H9 (cell line): ENCODE measurements around the gene WBP1. TPM values are rescaled to one million over a fixed set of nuclear protein-coding genes. Genes with fewer than 3 reads are reported as not detected.

Experiments used
- DNase-seq: peaks from one replicate; pipeline ENCODE4 v3.0.0-alpha.2; 2017
- H2AFZ ChIP-seq: one replicate; pipeline ENCODE4 v1.6.1; 2013; ENCODE audit warnings: mild to moderate bottlenecking, low read length, control low read depth, moderate library complexity
- H2AK5ac ChIP-seq: 2 replicates; pipeline ENCODE4 v1.6.1; 2013; ENCODE audit warnings: low read length, control low read depth, mixed read lengths; ENCODE audit not compliant: insufficient read length
- H2BK120ac ChIP-seq: one replicate; pipeline ENCODE4 v1.6.1; 2013; ENCODE audit warnings: low read depth, mild to moderate bottlenecking, low read length, control low read depth, inconsistent platforms; ENCODE audit not compliant: poor library complexity, severe bottlenecking
- H2BK12ac ChIP-seq: 2 replicates; pipeline ENCODE4 v1.6.1; 2013; ENCODE audit warnings: low read length, control low read depth, mixed read lengths, low read depth; ENCODE audit not compliant: insufficient read length
- H2BK15ac ChIP-seq: 2 replicates; pipeline ENCODE4 v1.6.1; 2013; ENCODE audit warnings: low read depth, low read length, control low read depth
- H2BK20ac ChIP-seq: one replicate; pipeline ENCODE4 v1.6.1; 2013; ENCODE audit warnings: low read depth, mild to moderate bottlenecking, low read length, control low read depth, inconsistent platforms; ENCODE audit not compliant: poor library complexity, severe bottlenecking
- H2BK5ac ChIP-seq: 2 replicates; pipeline ENCODE4 v1.6.1; 2013; ENCODE audit warnings: low read length, control low read depth, mixed read lengths; ENCODE audit not compliant: insufficient read length
- H3K14ac ChIP-seq: 2 replicates; pipeline ENCODE4 v1.6.1; 2013; ENCODE audit warnings: low read length, control low read depth; ENCODE audit not compliant: insufficient read depth
- H3K18ac ChIP-seq: 2 replicates; pipeline ENCODE4 v1.6.1; 2013; ENCODE audit warnings: low read depth, mild to moderate bottlenecking, mixed read lengths, low read length, control low read depth; ENCODE audit not compliant: insufficient read length
- H3K23ac ChIP-seq: 2 replicates; pipeline ENCODE4 v1.6.1; 2013; ENCODE audit warnings: low read length, control low read depth, mixed read lengths, low read depth; ENCODE audit not compliant: insufficient read length
- H3K23me2 ChIP-seq: 2 replicates; pipeline ENCODE4 v1.6.1; 2013; ENCODE audit warnings: low read depth, mild to moderate bottlenecking, mixed read lengths, low read length, control low read depth; ENCODE audit not compliant: insufficient read length, poor library complexity, severe bottlenecking
- H3K27ac ChIP-seq: 2 replicates; pipeline ENCODE4 v1.5.1; 2013; ENCODE audit warnings: low read length, control low read depth, mixed read lengths, low read depth; ENCODE audit not compliant: insufficient read length
- H3K27me3 ChIP-seq: 2 replicates; pipeline ENCODE4 v1.6.1; 2013; ENCODE audit warnings: low read length, control low read depth, inconsistent platforms; ENCODE audit not compliant: insufficient read depth
- H3K4ac ChIP-seq: 2 replicates; pipeline ENCODE4 v1.6.1; 2013; ENCODE audit warnings: low read depth, mild to moderate bottlenecking, control low read depth, inconsistent platforms, low read length, moderate library complexity
- H3K4me1 ChIP-seq: 2 replicates; pipeline ENCODE4 v1.6.1; 2013; ENCODE audit warnings: low read length, control low read depth, inconsistent platforms; ENCODE audit not compliant: insufficient read depth
- H3K4me2 ChIP-seq: 2 replicates; pipeline ENCODE4 v1.6.1; 2013; ENCODE audit warnings: low read length, control low read depth, mixed read lengths; ENCODE audit not compliant: insufficient read length, insufficient read depth
- H3K56ac ChIP-seq: 2 replicates; pipeline ENCODE4 v1.6.1; 2013; ENCODE audit warnings: low read depth, mild to moderate bottlenecking, mixed read lengths, low read length, control low read depth; ENCODE audit not compliant: insufficient read length
- H3K79me1 ChIP-seq: 2 replicates; pipeline ENCODE4 v1.6.1; 2013; ENCODE audit warnings: low read depth, mild to moderate bottlenecking, moderate library complexity, low read length, control low read depth, inconsistent platforms; ENCODE audit not compliant: insufficient read depth, poor library complexity, severe bottlenecking
- H3K79me2 ChIP-seq: 2 replicates; pipeline ENCODE4 v1.6.1; 2013; ENCODE audit warnings: low read length, control low read depth, inconsistent platforms; ENCODE audit not compliant: insufficient read depth
- H3K9ac ChIP-seq: 2 replicates; pipeline ENCODE4 v1.6.1; 2013; ENCODE audit warnings: low read length, control low read depth, mixed read lengths; ENCODE audit not compliant: insufficient read length; ENCODE audit errors: extremely low read depth
- H3K9me3 ChIP-seq: one replicate; pipeline ENCODE4 v1.6.1; 2013; ENCODE audit warnings: low read depth, low read length, inconsistent platforms; ENCODE audit not compliant: control insufficient read depth
- H3T11ph ChIP-seq: one replicate; pipeline ENCODE4 v1.6.1; 2013; ENCODE audit warnings: mild to moderate bottlenecking, low read length, control low read depth, inconsistent platforms
- H4K20me1 ChIP-seq: one replicate; pipeline ENCODE4 v1.6.1; 2013; ENCODE audit not compliant: control insufficient read depth, insufficient read length, insufficient read depth
- H4K5ac ChIP-seq: 2 replicates; pipeline ENCODE4 v1.6.1; 2013; ENCODE audit warnings: low read depth, mild to moderate bottlenecking, mixed read lengths, low read length, control low read depth; ENCODE audit not compliant: insufficient read length
- H4K8ac ChIP-seq: replicated peaks from 2 replicates; pipeline ENCODE4 v1.6.1; 2013; ENCODE audit warnings: low read length, control low read depth, mixed read lengths, low read depth; ENCODE audit not compliant: insufficient read length
- H4K91ac ChIP-seq: 2 replicates; pipeline ENCODE4 v1.6.1; 2013; ENCODE audit warnings: low read depth, mild to moderate bottlenecking, moderate library complexity, mixed read lengths, low read length, control low read depth; ENCODE audit not compliant: insufficient read length
- H3K27ac Mint-ChIP-seq, 3 experiments: 2 replicates in 2 of 3; 3 replicates in 1 of 3; pipeline ENCODE4 v1.8.0; 2020 to 2021; ENCODE audit warnings: mixed read lengths in 3 of 3, mild to moderate bottlenecking in 1 of 3, moderate library complexity in 1 of 3
- H3K27me3 Mint-ChIP-seq: 2 replicates; pipeline ENCODE4 v1.8.0; 2021; ENCODE audit warnings: low read depth, mild to moderate bottlenecking, moderate library complexity, mixed read lengths
- H3K36me3 Mint-ChIP-seq, 3 experiments: 2 replicates in 2 of 3; 3 replicates in 1 of 3; pipeline ENCODE4 v1.8.0; 2020 to 2021; ENCODE audit warnings: low read depth in 3 of 3, mixed read lengths in 3 of 3; ENCODE audit not compliant: insufficient read depth in 1 of 3
- H3K4me1 Mint-ChIP-seq, 2 experiments: 2 replicates each; pipeline ENCODE4 v1.8.0; 2020; ENCODE audit warnings: mixed read lengths in 2 of 2
- H3K4me3 Mint-ChIP-seq, 2 experiments: 2 replicates in 1 of 2; 3 replicates in 1 of 2; pipeline ENCODE4 v1.8.0; 2020 to 2021; ENCODE audit warnings: mild to moderate bottlenecking in 2 of 2, mixed read lengths in 2 of 2, moderate library complexity in 1 of 2
- H3K9me3 Mint-ChIP-seq, 2 experiments: 2 replicates in 1 of 2; 3 replicates in 1 of 2; pipeline ENCODE4 v1.8.0; 2020; ENCODE audit warnings: mild to moderate bottlenecking in 2 of 2, mixed read lengths in 2 of 2, moderate library complexity in 1 of 2
- WGBS: extraction: QIAGEN DNeasy Blood & Tissue Kit; methylation state at CpG from one replicate; pipeline ENCODE4 v1.1.7; 2013; ENCODE audit warnings: missing lambda C conversion rate, low lambda C conversion rate, mixed read lengths; ENCODE audit not compliant: insufficient read length; ENCODE audit errors: extremely low coverage; 5-methylcytosine and 5-hydroxymethylcytosine counted together
- total RNA-seq: library from RNA; stranded (reverse); gene quantifications from 2 replicates; pipeline ENCODE4 v1.2.1, GENCODE V29; 2021
- TF ChIP-seq, protein P1 (sequence below): fragments of 200-600 bp; sonication (generic); conservative IDR thresholded peaks from 3 replicates; pipeline ENCODE4 v1.8.0; 2021; ENCODE audit warnings: antibody characterized with exemption, mild to moderate bottlenecking

Gene WBP1
- total RNA-seq, 1 experiment from 2014 or later = 82.1 TPM

DNA sequence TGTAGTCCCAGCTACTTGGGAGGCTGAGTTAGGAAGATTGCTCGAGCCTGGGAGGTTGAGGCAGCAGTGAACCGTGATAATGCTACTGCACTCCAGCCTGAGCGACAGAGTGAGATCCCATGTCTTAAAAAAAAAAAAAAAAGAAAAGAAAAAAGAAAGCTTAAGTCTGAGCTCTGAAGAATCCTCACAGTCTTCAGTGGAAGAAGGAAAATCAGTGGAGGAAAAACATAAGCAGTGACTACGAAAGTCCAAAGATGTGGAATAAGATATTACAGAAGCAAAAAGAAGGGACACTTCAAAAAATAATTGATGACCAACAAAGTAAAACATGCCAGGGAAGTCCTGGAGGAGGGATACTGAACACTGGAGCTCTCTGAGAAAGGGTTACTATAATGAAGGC lies 52.0 kb downstream of the WBP1 start:
- Histone ChIP-seq H3K4me2 (no peak overlapping the region), H2BK5ac (no peak overlapping the region), H2BK120ac (no peak overlapping the region), H2BK12ac (no peak overlapping the region), H3K4me1 (peaks cover 3% of the 10 kb centered on the region; the same call in 1 of the 2 replicates), H3K18ac (no peak overlapping the region), H2AFZ (no peak overlapping the region), H3K23me2 (peaks cover 20% of the 10 kb centered on the region), H3K79me2 (no peaks in the 10 kb centered on the region), H4K91ac (no peak overlapping the region), H4K5ac (no peak overlapping the region), H3K27ac (no peak overlapping the region), H3K4ac (no peak overlapping the region), H3T11ph (no peak overlapping the region), H3K9ac (no peak overlapping the region), H2AK5ac (no peak overlapping the region), H4K8ac (no peak overlapping the region), H3K27me3 (peaks cover 53% of the 10 kb centered on the region), H3K56ac (no peak overlapping the region), H3K9me3 (no peaks in the 10 kb centered on the region), H3K14ac (no peak overlapping the region), H2BK20ac (no peak overlapping the region), H4K20me1 (no peaks in the 10 kb centered on the region), H2BK15ac (no peak overlapping the region), H3K79me1 (no peaks in the 10 kb centered on the region), H3K23ac (no peak overlapping the region)
- TF ChIP-seq, protein P1, sequence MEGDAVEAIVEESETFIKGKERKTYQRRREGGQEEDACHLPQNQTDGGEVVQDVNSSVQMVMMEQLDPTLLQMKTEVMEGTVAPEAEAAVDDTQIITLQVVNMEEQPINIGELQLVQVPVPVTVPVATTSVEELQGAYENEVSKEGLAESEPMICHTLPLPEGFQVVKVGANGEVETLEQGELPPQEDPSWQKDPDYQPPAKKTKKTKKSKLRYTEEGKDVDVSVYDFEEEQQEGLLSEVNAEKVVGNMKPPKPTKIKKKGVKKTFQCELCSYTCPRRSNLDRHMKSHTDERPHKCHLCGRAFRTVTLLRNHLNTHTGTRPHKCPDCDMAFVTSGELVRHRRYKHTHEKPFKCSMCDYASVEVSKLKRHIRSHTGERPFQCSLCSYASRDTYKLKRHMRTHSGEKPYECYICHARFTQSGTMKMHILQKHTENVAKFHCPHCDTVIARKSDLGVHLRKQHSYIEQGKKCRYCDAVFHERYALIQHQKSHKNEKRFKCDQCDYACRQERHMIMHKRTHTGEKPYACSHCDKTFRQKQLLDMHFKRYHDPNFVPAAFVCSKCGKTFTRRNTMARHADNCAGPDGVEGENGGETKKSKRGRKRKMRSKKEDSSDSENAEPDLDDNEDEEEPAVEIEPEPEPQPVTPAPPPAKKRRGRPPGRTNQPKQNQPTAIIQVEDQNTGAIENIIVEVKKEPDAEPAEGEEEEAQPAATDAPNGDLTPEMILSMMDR = no peak
- peaks cover 78% of the 10 kb centered on the region for H3K27me3 Mint-ChIP-seq
- H3K4me1 Mint-ChIP-seq = peaks cover 27 to 31% of the 10 kb centered on the region in 2 experiments
- peaks cover 11 to 17% (median 15%) of the 10 kb centered on the region in 3 experiments for H3K36me3 Mint-ChIP-seq
- WGBS = no CpG with 5 or more reads among the region's 4 CpGs
- peaks cover 5 to 10% of the 10 kb centered on the region in 2 experiments for H3K9me3 Mint-ChIP-seq
- H3K27ac Mint-ChIP-seq = no peak overlapping the region
- DNase-seq = no peak
- H3K4me3 Mint-ChIP-seq = no peak overlapping the region

Other genes with a start within 250 kb of the WBP1 start
- gene SLC4A5, start 115.0 kb upstream of the WBP1 start, total RNA-seq = 0.42 and 0.50 TPM in 2 replicates
- gene DCTN1, start 78.1 kb upstream of the WBP1 start, total RNA-seq = 136 and 141 TPM in 2 replicates
- gene C2orf81, start 36.8 kb upstream of the WBP1 start, total RNA-seq = 2.4 and 3.5 TPM in 2 replicates
- 65.0 and 66.4 TPM in 2 replicates for gene WDR54, start 36.7 kb upstream of the WBP1 start, total RNA-seq
- 87.1 and 90.9 TPM in 2 replicates for gene RTKN, start 16.5 kb upstream of the WBP1 start, total RNA-seq
- 17.6 and 22.6 TPM in 2 replicates for gene INO80B, start 3.4 kb upstream of the WBP1 start, total RNA-seq
- gene MOGS, start 6.9 kb downstream of the WBP1 start, total RNA-seq = 55.5 and 58.0 TPM in 2 replicates
- 56.9 and 59.5 TPM in 2 replicates for gene MRPL53, start 14.2 kb downstream of the WBP1 start, total RNA-seq
- gene CCDC142, start 24.6 kb downstream of the WBP1 start, total RNA-seq = 21.5 and 21.6 TPM in 2 replicates
- gene TTC31, start 24.6 kb downstream of the WBP1 start, total RNA-seq = 33.3 and 35.2 TPM in 2 replicates
- 1.1 TPM in 2 replicates for gene LBX2, start 41.2 kb downstream of the WBP1 start, total RNA-seq
- 23.8 and 28.1 TPM in 2 replicates for gene PCGF1, start 49.3 kb downstream of the WBP1 start, total RNA-seq
- gene TLX2, start 56.0 kb downstream of the WBP1 start, total RNA-seq = 0.20 and 0.26 TPM in 2 replicates
- 0.98 and 1.6 TPM in 2 replicates for gene DQX1, start 67.8 kb downstream of the WBP1 start, total RNA-seq
- gene AUP1, start 71.3 kb downstream of the WBP1 start, total RNA-seq = 91.5 and 93.6 TPM in 2 replicates
- gene HTRA2, start 71.5 kb downstream of the WBP1 start, total RNA-seq = 24.1 and 24.9 TPM in 2 replicates
- 29.0 and 29.8 TPM in 2 replicates for gene LOXL3, start 95.5 kb downstream of the WBP1 start, total RNA-seq
- gene DOK1, start 96.3 kb downstream of the WBP1 start, total RNA-seq = 15.2 and 16.0 TPM in 2 replicates
- 5.5 and 7.6 TPM in 2 replicates for gene M1AP, start 189.9 kb downstream of the WBP1 start, total RNA-seq
- 6.4 and 6.6 TPM in 2 replicates for gene SEMA4F, start 195.8 kb downstream of the WBP1 start, total RNA-seq